Measurements from ENCODE around the gene TMEM80.

GRCh38 chr11:678297-678696 is 17.3 kb upstream of the TMEM80 start:
- TF ChIP-seq, protein P1, sequence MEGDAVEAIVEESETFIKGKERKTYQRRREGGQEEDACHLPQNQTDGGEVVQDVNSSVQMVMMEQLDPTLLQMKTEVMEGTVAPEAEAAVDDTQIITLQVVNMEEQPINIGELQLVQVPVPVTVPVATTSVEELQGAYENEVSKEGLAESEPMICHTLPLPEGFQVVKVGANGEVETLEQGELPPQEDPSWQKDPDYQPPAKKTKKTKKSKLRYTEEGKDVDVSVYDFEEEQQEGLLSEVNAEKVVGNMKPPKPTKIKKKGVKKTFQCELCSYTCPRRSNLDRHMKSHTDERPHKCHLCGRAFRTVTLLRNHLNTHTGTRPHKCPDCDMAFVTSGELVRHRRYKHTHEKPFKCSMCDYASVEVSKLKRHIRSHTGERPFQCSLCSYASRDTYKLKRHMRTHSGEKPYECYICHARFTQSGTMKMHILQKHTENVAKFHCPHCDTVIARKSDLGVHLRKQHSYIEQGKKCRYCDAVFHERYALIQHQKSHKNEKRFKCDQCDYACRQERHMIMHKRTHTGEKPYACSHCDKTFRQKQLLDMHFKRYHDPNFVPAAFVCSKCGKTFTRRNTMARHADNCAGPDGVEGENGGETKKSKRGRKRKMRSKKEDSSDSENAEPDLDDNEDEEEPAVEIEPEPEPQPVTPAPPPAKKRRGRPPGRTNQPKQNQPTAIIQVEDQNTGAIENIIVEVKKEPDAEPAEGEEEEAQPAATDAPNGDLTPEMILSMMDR (IDR thresholded peaks at IDR 0.05): no peak
- no peak for TF ChIP-seq POLR2AphosphoS5 (IDR thresholded peaks at IDR 0.05)
